Prostate gland (tissue), 2 donors: ENCODE data around the gene EGLN2. TPM values are rescaled to one million over a fixed set of nuclear protein-coding genes. Genes with fewer than 3 reads are reported as not detected.

Source experiments
- DNase-seq: peaks from one replicate; pipeline ENCODE4 v3.0.0-alpha.2; 2019; ENCODE audit warnings: low spot score
- H3K27ac ChIP-seq, 2 donors: fragments of 200-600 bp; sonication (generic); 2 replicates each; pipeline ENCODE4 v1.5.1; 2017 to 2019
- H3K27me3 ChIP-seq: fragments of 200-600 bp; sonication (generic); replicated peaks from 2 replicates; pipeline ENCODE4 v1.5.1; 2019; ENCODE audit not compliant: insufficient read depth
- H3K36me3 ChIP-seq, 2 donors: fragments of 200-600 bp; sonication (generic); 1 replicate in 1 of 2; 2 replicates in 1 of 2; pipeline versions ENCODE4 v1.5.1 to v1.8.1; 2017 to 2019
- H3K4me1 ChIP-seq: fragments of 200-600 bp; sonication (generic); replicated peaks from 2 replicates; pipeline ENCODE4 v1.5.1; 2019
- H3K4me3 ChIP-seq, 2 donors: fragments of 200-600 bp; sonication (generic); 2 replicates each; pipeline ENCODE4 v1.5.1; 2017 to 2019
- H3K9me3 ChIP-seq: fragments of 200-600 bp; sonication (generic); 2 replicates; pipeline ENCODE4 v1.5.1; 2017
- CTCF ChIP-seq, 4 experiments: fragments of 200-600 bp in 2 of 4; fragments of 450-650 bp in 2 of 4; sonication (generic) in 2 of 4; IDR thresholded peaks; 1 replicate in 3 of 4; 2 replicates in 1 of 4; pipeline ENCODE4 v1.5.1; 2016 to 2019; ENCODE audit warnings: antibody characterized with exemption in 4 of 4, mild to moderate bottlenecking in 2 of 4, moderate library complexity in 2 of 4
- POLR2A ChIP-seq: fragments of 450-650 bp; IDR thresholded peaks from one replicate; pipeline ENCODE4 v1.6.1; 2016; ENCODE audit warnings: antibody characterized with exemption, mild to moderate bottlenecking
- POLR2AphosphoS5 ChIP-seq: sonication (generic); formaldehyde crosslinking; IDR thresholded peaks from one replicate; pipeline ENCODE4 v1.6.1; 2017; ENCODE audit warnings: antibody characterized with exemption
- WGBS: methylation state at CpG from one replicate; pipeline ENCODE4 v1.1.5; 2018; 5-methylcytosine and 5-hydroxymethylcytosine counted together
- intact Hi-C: fragments of 100-400 bp; cut with DNase I; formaldehyde crosslinking; loops from one replicate; pipeline ENCODE4 v1.14.2; 2022
- total RNA-seq, 2 donors: library from RNA; depleted of rRNA; stranded (reverse); fragments of >200 nt; gene quantifications; one replicate each; pipeline ENCODE4 v1.1.0, GENCODE V29; 2016

Gene EGLN2
- total RNA-seq, 2 donors from 2014 or later, result 62.6 to 213 TPM

GRCh38 chr19:40805258-40805868 lies 6.4 kb downstream of the EGLN2 start:
- H3K4me1 ChIP-seq, result peaks cover 65% of the 10 kb centered on the region
- DNase-seq, result peak; percentile 74
- no peaks in the 10 kb centered on the region for H3K9me3 ChIP-seq
- peak overlapping the region; percentile 72 to 97 for H3K27ac ChIP-seq
- 63% methylated on average over 2 of the region's 2 CpGs for WGBS
- no peaks in the 10 kb centered on the region for H3K27me3 ChIP-seq
- H3K36me3 ChIP-seq, result peaks cover 0 to 6% of the 10 kb centered on the region in 2 donors
- intact Hi-C loops, result loop anchor here (5.0 kb wide), 1 partner anchor 143 kb away; no protein-coding TSS in a partner anchor
- TF ChIP-seq POLR2A, result no peak
- TF ChIP-seq POLR2AphosphoS5, result peak; percentile 57
- H3K4me3 ChIP-seq, result no peak overlapping the region

GRCh38 chr19:40806423-40807146 lies 7.6 kb downstream of the EGLN2 start:
- WGBS, result 28% methylated on average over 26 of the region's 26 CpGs
- DNase-seq, result peak; percentile 54
- peaks cover 54% of the 10 kb centered on the region for H3K4me1 ChIP-seq
- H3K27me3 ChIP-seq, result no peaks in the 10 kb centered on the region
- intact Hi-C loops, result loop anchor here (5.0 kb wide), 1 partner anchor 144 kb away; no protein-coding TSS in a partner anchor
- no peaks in the 10 kb centered on the region for H3K9me3 ChIP-seq
- no peaks in the 10 kb centered on the region for H3K36me3 ChIP-seq
- TF ChIP-seq POLR2A, result no peak
- TF ChIP-seq CTCF (IDR thresholded peaks at IDR 0.05), result peak; percentile 48 to 84 (median 70)
- peak; percentile 68 for TF ChIP-seq POLR2AphosphoS5
- peak overlapping the region; percentile 72 to 97 for H3K27ac ChIP-seq
- H3K4me3 ChIP-seq, result no peak overlapping the region

GRCh38 chr19:40807147-40808020 lies 8.4 kb downstream of the EGLN2 start:
- Histone ChIP-seq H3K27me3 (no peaks in the 10 kb centered on the region), H3K4me3 (no peak overlapping the region), H3K9me3 (no peaks in the 10 kb centered on the region), H3K36me3 (no peaks in the 10 kb centered on the region), H3K4me1 (peaks cover 52% of the 10 kb centered on the region), H3K27ac (peak overlapping the region; percentile 72 to 97)
- WGBS, result 63% methylated on average over 18 of the region's 18 CpGs
- TF ChIP-seq POLR2A, result no peak
- TF ChIP-seq POLR2AphosphoS5, result no peak
- peak in 2 of 4 experiments; percentile 38 to 48 for TF ChIP-seq CTCF (IDR thresholded peaks at IDR 0.05)
- intact Hi-C loops, result loop anchor here (5.0 kb wide), 1 partner anchor 145 kb away; no protein-coding TSS in a partner anchor
- no peak for DNase-seq

- TF ChIP-seq POLR2A (no peak), CTCF (IDR thresholded peaks at IDR 0.05) (no peak), POLR2AphosphoS5 (no peak)
- Histone ChIP-seq H3K9me3 (no peaks in the 10 kb centered on the region), H3K27ac (no peak overlapping the region), H3K4me3 (no peak overlapping the region), H3K36me3 (no peaks in the 10 kb centered on the region), H3K27me3 (no peaks in the 10 kb centered on the region), H3K4me1 (peaks cover 46% of the 10 kb centered on the region)
- no peak for DNase-seq
- intact Hi-C loops, result loop anchor here (5.0 kb wide), 1 partner anchor 146 kb away; no protein-coding TSS in a partner anchor
- WGBS, result 87% methylated on average over 2 of the region's 2 CpGs
Observed at GRCh38 chr19:40808021-40808325, 9.0 kb downstream of the EGLN2 start.

GRCh38 chr19:40808497-40808896 lies 9.5 kb downstream of the EGLN2 start:
- H3K27ac ChIP-seq, result no peak overlapping the region
- H3K9me3 ChIP-seq, result no peaks in the 10 kb centered on the region
- no peak for TF ChIP-seq POLR2AphosphoS5
- TF ChIP-seq POLR2A, result no peak
- TF ChIP-seq CTCF (IDR thresholded peaks at IDR 0.05), result no peak
- H3K36me3 ChIP-seq, result no peaks in the 10 kb centered on the region
- 89% methylated on average over 5 of the region's 5 CpGs for WGBS
- intact Hi-C loops, result loop anchor here (5.0 kb wide), 1 partner anchor 146 kb away; no protein-coding TSS in a partner anchor
- H3K4me3 ChIP-seq, result no peak overlapping the region
- no peak for DNase-seq
- H3K27me3 ChIP-seq, result no peaks in the 10 kb centered on the region
- peaks cover 40% of the 10 kb centered on the region for H3K4me1 ChIP-seq
